ENCODE results near the gene ZNF12. TPM values are rescaled to one million over a fixed set of nuclear protein-coding genes. Genes with fewer than 3 reads are reported as not detected.
"Not testable (repeated sequence)": the region's sequence is repeated elsewhere in the genome, so short reads cannot be mapped to it uniquely, and the experiment has no call there.

The ZNF12 gene
- total RNA-seq, 1 experiment from 2014 or later: 12.5 TPM

- peaks cover 2% of the 10 kb centered on the region; the same call in 1 of the 2 replicates for H3K36me3 ChIP-seq (ENCODE audit: low read depth, low read length)
- no peaks in the 10 kb centered on the region for H3K27me3 ChIP-seq (ENCODE audit: low read length)
- no peak overlapping the region for H2AFZ ChIP-seq (ENCODE audit: low read length)
- no peaks in the 10 kb centered on the region for H3F3A ChIP-seq (ENCODE audit: low read length, unreplicated experiment)
- BruUV-seq (replicated peaks): no TSS peak
- H3K4me2 ChIP-seq (ENCODE audit: low read length): no peak overlapping the region
- H4K20me1 ChIP-seq (ENCODE audit: low read length): no peaks in the 10 kb centered on the region
- H3K4me3 ChIP-seq (ENCODE audit: low read length): no peak overlapping the region
- H3K4me1 ChIP-seq (ENCODE audit: insufficient read depth, low read length): peaks cover 7% of the 10 kb centered on the region
- H3K9ac ChIP-seq (ENCODE audit: low read length): no peak overlapping the region
- no peak for TF ChIP-seq CTCF (conservative IDR thresholded peaks at IDR 0.05; ENCODE audit: low read depth, low read length)
- TF ChIP-seq EZH2phosphoT487 (IDR thresholded peaks at IDR 0.05; ENCODE audit: borderline replicate concordance, low read length): no peak
- no peak for TF ChIP-seq EZH2 (IDR thresholded peaks at IDR 0.05; ENCODE audit: low read length, unreplicated experiment)
- no peak overlapping the region for H3K27ac ChIP-seq (ENCODE audit: low read length)
- H3K79me2 ChIP-seq (ENCODE audit: low read length): peaks cover 25% of the 10 kb centered on the region
- POLR2A ChIA-PET (ENCODE audit: unreplicated experiment): no interaction called here
- H3K9me2 ChIP-seq (replicated peaks; ENCODE audit: low read length): no peaks in the 10 kb centered on the region
- CTCF ChIA-PET: no interaction called here
- intact Hi-C loops (cut with micrococcal nuclease): no loop called here
- DNase-seq (no peak), ATAC-seq (no peak)
- H3K9me3 ChIP-seq (ENCODE audit: low read length): no peaks in the 10 kb centered on the region
Observed at GRCh38 chr7:6727663-6728062, 20.9 kb upstream of the ZNF12 start.

DNA sequence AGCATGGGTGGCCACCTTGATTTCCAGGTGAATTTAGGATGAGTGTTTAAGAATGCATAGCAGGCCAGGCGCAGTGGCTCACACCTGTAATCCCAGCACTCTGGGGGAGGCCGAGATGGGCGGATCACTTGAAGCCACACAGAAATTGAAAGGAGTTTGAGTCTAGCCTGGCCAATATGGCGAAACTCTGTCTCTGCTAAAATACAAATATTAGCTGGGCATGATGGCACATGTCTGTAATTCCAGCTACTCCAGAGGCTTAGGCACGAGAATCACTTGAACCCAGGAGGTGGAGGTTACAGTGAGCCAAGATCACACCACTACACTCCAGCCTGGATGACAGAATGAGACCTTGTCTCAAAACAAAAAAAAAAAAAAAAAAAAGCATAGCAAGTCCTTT lies 19.6 kb upstream of the ZNF12 start:
- H3K27ac ChIP-seq (ENCODE audit: low read length); H3K4me3 ChIP-seq (ENCODE audit: low read length); H3K36me3 ChIP-seq (ENCODE audit: low read depth, low read length); H4K20me1 ChIP-seq (ENCODE audit: low read length); H3K27me3 ChIP-seq (ENCODE audit: low read length); POLR2A ChIA-PET (ENCODE audit: unreplicated experiment); H3K9ac ChIP-seq (ENCODE audit: low read length); BruUV-seq (replicated peaks); intact Hi-C loops (cut with micrococcal nuclease); H3K9me2 ChIP-seq (replicated peaks; ENCODE audit: low read length); H3K9me3 ChIP-seq (ENCODE audit: low read length); H3F3A ChIP-seq (ENCODE audit: low read length, unreplicated experiment); CTCF ChIA-PET; H3K4me1 ChIP-seq (ENCODE audit: insufficient read depth, low read length); DNase-seq; ATAC-seq; H2AFZ ChIP-seq (ENCODE audit: low read length); H3K4me2 ChIP-seq (ENCODE audit: low read length): not testable (repeated sequence)
- peaks cover 19% of the 10 kb centered on the region for H3K79me2 ChIP-seq (ENCODE audit: low read length)

DNA sequence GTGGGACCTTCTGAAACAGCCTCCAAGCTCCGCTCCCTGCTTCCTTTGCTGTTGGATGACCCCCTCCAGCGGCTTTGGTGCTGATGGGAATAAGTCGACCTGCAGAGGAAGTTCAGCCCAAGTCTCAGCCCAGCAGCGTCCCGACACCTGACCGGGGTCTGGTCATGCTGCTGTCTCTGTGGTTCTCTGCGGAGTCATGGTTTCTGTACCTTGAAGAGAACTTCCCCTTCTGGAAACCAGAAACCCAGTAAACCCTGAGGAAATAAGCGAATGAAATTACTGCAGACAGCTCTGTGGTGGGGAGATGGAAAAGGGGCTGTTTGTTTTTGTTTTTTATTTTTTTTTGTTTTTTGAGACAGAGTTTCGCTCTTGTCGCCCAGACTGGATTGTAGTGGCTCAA lies 18.3 kb upstream of the ZNF12 start:
- ChIA-PET POLR2A (ENCODE audit: unreplicated experiment) (no interaction called here), CTCF (no interaction called here)
- no peak overlapping the region for H3K27ac ChIP-seq (ENCODE audit: low read length)
- ATAC-seq: no peak
- H3K9me3 ChIP-seq (ENCODE audit: low read length): no peaks in the 10 kb centered on the region
- H3K4me1 ChIP-seq (ENCODE audit: insufficient read depth, low read length): no peaks in the 10 kb centered on the region
- H3K4me2 ChIP-seq (ENCODE audit: low read length): no peak overlapping the region
- H3F3A ChIP-seq (ENCODE audit: low read length, unreplicated experiment): no peaks in the 10 kb centered on the region
- no peak for TF ChIP-seq EZH2 (IDR thresholded peaks at IDR 0.05; ENCODE audit: low read length, unreplicated experiment)
- no peak for TF ChIP-seq EZH2phosphoT487 (IDR thresholded peaks at IDR 0.05; ENCODE audit: borderline replicate concordance, low read length)
- no peak for TF ChIP-seq CTCF (conservative IDR thresholded peaks at IDR 0.05; ENCODE audit: low read depth, low read length)
- peaks cover 6% of the 10 kb centered on the region for H3K79me2 ChIP-seq (ENCODE audit: low read length)
- no peak overlapping the region for H2AFZ ChIP-seq (ENCODE audit: low read length)
- no peaks in the 10 kb centered on the region for H3K9me2 ChIP-seq (replicated peaks; ENCODE audit: low read length)
- H3K36me3 ChIP-seq (ENCODE audit: low read depth, low read length): no peaks in the 10 kb centered on the region
- H4K20me1 ChIP-seq (ENCODE audit: low read length): no peaks in the 10 kb centered on the region
- intact Hi-C loops (cut with micrococcal nuclease): no loop called here
- no peak for DNase-seq
- BruUV-seq (replicated peaks): no TSS peak
- H3K27me3 ChIP-seq (ENCODE audit: low read length): no peaks in the 10 kb centered on the region
- no peak overlapping the region for H3K4me3 ChIP-seq (ENCODE audit: low read length)
- H3K9ac ChIP-seq (ENCODE audit: low read length): no peak overlapping the region

- ATAC-seq; CTCF ChIA-PET; intact Hi-C loops (cut with micrococcal nuclease): not testable (repeated sequence)
Observed at GRCh38 chr7:6724351-6724750, 17.6 kb upstream of the ZNF12 start.

More at GRCh38 chr7:6724351-6724750, 17.6 kb upstream of the ZNF12 start:
- H3K4me2 ChIP-seq (ENCODE audit: low read length); H3K27ac ChIP-seq (ENCODE audit: low read length); H3K9me2 ChIP-seq (replicated peaks; ENCODE audit: low read length); H2AFZ ChIP-seq (ENCODE audit: low read length); H3K4me3 ChIP-seq (ENCODE audit: low read length); H3K4me1 ChIP-seq (ENCODE audit: insufficient read depth, low read length); H3K9me3 ChIP-seq (ENCODE audit: low read length); H3F3A ChIP-seq (ENCODE audit: low read length, unreplicated experiment); DNase-seq; H3K9ac ChIP-seq (ENCODE audit: low read length); H3K36me3 ChIP-seq (ENCODE audit: low read depth, low read length); H3K27me3 ChIP-seq (ENCODE audit: low read length); H3K79me2 ChIP-seq (ENCODE audit: low read length); H4K20me1 ChIP-seq (ENCODE audit: low read length); BruUV-seq (replicated peaks); POLR2A ChIA-PET (ENCODE audit: unreplicated experiment): not testable (repeated sequence)
